ENCODE results near the gene TIMP3. TPM values are rescaled to one million over a fixed set of nuclear protein-coding genes. Genes with fewer than 3 reads are reported as not detected.

Gene TIMP3
- total RNA-seq, 4 donors from 2014 or later, result 300 to 1,106 (median 939) TPM

GRCh38 chr22:32800994-32801536 lies 440 bp upstream of the TIMP3 start:
- 7 to 16% methylated on average over 5 to 13 of the region's 21 CpGs for WGBS, 2 donors

DNA sequence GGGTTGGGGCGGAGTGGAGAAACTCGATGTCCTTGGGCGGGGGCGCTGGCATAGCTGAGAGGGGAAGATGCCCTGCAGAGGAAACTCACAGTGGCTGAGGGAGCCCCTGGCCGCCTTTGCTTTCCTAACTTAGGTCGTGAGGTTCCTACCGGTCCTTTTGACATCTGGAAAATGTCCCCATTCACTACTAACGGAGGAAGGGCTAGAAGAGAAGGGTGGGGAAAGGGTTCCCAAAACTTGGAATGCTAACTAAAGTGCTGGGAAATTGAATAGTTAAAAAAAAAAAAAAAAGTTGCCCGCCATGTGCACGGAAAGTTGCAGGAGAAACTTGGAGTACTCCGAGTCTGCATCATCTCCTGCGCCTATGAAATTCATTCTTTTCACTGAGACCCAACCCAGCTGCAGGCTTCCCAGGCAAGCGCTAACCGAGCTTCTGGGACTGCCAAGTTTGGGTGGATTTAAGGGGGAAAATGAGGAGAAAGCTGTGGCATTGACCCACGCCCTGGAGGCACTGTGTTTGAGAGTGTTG lies 796 bp downstream of the TIMP3 start:
- no peak for DNase-seq (ENCODE audit: low spot score in 2 of 2)
- Histone ChIP-seq H3K9me3 (no peaks in the 10 kb centered on the region), H3K27ac (peak overlapping the region; percentile 76 to 94 (median 84)), H3K4me3 (peak overlapping the region; percentile 59 to 93 (median 90)), H3K36me3 (no peaks in the 10 kb centered on the region), H3K4me1 (peaks cover 0 to 54% (median 25%) of the 10 kb centered on the region in 4 donors), H3K27me3 (no peaks in the 10 kb centered on the region)
- 2 to 3% methylated on average over 15 of the region's 15 CpGs for WGBS, 2 donors
- TF ChIP-seq EP300 (IDR thresholded peaks at IDR 0.05) (no peak), POLR2A (IDR thresholded peaks at IDR 0.05) (no peak)
- TF ChIP-seq, protein P1, sequence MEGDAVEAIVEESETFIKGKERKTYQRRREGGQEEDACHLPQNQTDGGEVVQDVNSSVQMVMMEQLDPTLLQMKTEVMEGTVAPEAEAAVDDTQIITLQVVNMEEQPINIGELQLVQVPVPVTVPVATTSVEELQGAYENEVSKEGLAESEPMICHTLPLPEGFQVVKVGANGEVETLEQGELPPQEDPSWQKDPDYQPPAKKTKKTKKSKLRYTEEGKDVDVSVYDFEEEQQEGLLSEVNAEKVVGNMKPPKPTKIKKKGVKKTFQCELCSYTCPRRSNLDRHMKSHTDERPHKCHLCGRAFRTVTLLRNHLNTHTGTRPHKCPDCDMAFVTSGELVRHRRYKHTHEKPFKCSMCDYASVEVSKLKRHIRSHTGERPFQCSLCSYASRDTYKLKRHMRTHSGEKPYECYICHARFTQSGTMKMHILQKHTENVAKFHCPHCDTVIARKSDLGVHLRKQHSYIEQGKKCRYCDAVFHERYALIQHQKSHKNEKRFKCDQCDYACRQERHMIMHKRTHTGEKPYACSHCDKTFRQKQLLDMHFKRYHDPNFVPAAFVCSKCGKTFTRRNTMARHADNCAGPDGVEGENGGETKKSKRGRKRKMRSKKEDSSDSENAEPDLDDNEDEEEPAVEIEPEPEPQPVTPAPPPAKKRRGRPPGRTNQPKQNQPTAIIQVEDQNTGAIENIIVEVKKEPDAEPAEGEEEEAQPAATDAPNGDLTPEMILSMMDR (IDR thresholded peaks at IDR 0.05), result no peak

More at GRCh38 chr22:32800994-32801536, 440 bp upstream of the TIMP3 start:
- no peaks in the 10 kb centered on the region for H3K27me3 ChIP-seq
- H3K4me3 ChIP-seq, result peak overlapping the region; percentile 59 to 93 (median 90)
- peaks cover 0 to 57% (median 23%) of the 10 kb centered on the region in 4 donors for H3K4me1 ChIP-seq
- no peaks in the 10 kb centered on the region for H3K36me3 ChIP-seq
- H3K9me3 ChIP-seq, result no peaks in the 10 kb centered on the region
- TF ChIP-seq, protein P1 (IDR thresholded peaks at IDR 0.05), result no peak
- no peak for TF ChIP-seq EP300 (IDR thresholded peaks at IDR 0.05)
- TF ChIP-seq POLR2A (IDR thresholded peaks at IDR 0.05), result no peak
- no peak for DNase-seq (ENCODE audit: low spot score in 2 of 2)
- peak overlapping the region; percentile 76 to 94 (median 84) for H3K27ac ChIP-seq

GRCh38 chr22:32803020-32803737 lies 1.7 kb downstream of the TIMP3 start:
- H3K4me3 ChIP-seq, result peak overlapping the region; percentile 59 to 93 (median 90)
- WGBS, 2 donors, result 6 to 9% methylated on average over 7 of the region's 7 CpGs
- H3K27ac ChIP-seq, result peak overlapping the region; percentile 76 to 94 (median 84)
- H3K4me1 ChIP-seq, result peaks cover 0 to 57% (median 32%) of the 10 kb centered on the region in 4 donors
- H3K9me3 ChIP-seq, result no peaks in the 10 kb centered on the region
- no peak for DNase-seq (ENCODE audit: low spot score in 2 of 2)
- no peaks in the 10 kb centered on the region for H3K27me3 ChIP-seq
- peaks cover 0 to 3% (median 0%) of the 10 kb centered on the region in 3 donors for H3K36me3 ChIP-seq
- TF ChIP-seq POLR2A (IDR thresholded peaks at IDR 0.05) (peak in 1 of 2 donors; percentile 19), EP300 (IDR thresholded peaks at IDR 0.05) (peak in 1 of 2 donors; percentile 68)
- TF ChIP-seq, protein P1 (IDR thresholded peaks at IDR 0.05), result no peak

- DNase-seq (ENCODE audit: low spot score in 2 of 2), result no peak
- WGBS, 2 donors, result 12 to 20% methylated on average over 13 of the region's 13 CpGs
- peak overlapping the region; percentile 76 to 94 (median 84) for H3K27ac ChIP-seq
- H3K36me3 ChIP-seq, result peaks cover 0 to 10% (median 0%) of the 10 kb centered on the region in 3 donors
- peaks cover 0 to 64% (median 39%) of the 10 kb centered on the region in 4 donors for H3K4me1 ChIP-seq
- peak overlapping the region; percentile 59 to 93 (median 90) for H3K4me3 ChIP-seq
- TF ChIP-seq EP300 (IDR thresholded peaks at IDR 0.05) (no peak), POLR2A (IDR thresholded peaks at IDR 0.05) (no peak)
- TF ChIP-seq, protein P1 (IDR thresholded peaks at IDR 0.05), result no peak
- no peaks in the 10 kb centered on the region for H3K9me3 ChIP-seq
- no peaks in the 10 kb centered on the region for H3K27me3 ChIP-seq
These were observed 2.4 kb downstream of the TIMP3 start for GRCh38 chr22:32803738-32804435.

All from tibial nerve (tissue), 4 donors.